ENCODE measurements around the gene EFNA4.

EFNA4 gene

DNA sequence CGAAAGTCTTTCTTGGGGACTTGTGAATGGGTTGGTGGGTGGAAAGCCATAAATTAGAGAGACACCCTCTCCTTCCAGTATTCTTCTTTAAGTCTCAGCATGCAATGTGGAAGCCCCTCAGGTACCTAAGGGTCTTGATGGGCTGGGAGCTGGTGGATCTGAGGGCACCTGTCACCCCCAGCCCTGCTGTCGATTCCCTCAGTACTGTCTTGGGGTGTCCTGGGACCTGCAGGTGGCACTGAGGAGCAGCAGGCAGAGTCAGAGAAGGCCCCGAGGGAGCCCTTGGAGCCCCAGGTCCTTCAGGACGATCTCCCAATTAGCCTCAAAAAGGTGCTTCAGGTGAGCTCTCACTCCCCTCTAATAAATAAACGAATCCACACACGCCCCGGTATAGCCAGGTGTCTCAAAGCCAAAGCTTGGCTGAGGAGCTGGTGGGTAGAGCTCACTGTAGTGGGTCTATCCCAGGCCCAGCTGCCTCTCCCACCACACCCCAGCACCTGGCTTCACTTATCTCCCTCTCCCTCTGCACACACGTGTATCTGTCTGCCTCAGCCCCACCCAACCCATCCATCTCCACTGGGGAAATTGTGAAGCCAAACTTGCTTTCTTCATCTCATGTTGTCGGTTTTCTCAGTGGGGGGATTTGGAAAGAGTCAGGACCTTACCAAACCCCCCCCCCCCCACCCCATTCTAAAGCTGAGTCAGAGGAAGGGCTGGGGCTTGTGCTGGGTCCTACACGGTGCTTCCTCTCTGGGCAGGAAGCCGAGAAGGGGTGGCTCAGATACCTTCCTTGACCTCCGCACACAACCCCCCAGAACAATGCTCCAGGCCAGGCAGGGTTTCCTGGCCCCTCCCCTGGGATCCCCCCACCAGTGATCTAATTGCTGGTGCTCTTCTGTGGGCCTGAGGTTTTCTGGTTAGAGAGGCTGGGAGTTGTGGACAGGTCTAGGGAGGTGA lies 10.8 kb upstream of the EFNA4 start:
- DNase-seq: peak; percentile 47

DNA sequence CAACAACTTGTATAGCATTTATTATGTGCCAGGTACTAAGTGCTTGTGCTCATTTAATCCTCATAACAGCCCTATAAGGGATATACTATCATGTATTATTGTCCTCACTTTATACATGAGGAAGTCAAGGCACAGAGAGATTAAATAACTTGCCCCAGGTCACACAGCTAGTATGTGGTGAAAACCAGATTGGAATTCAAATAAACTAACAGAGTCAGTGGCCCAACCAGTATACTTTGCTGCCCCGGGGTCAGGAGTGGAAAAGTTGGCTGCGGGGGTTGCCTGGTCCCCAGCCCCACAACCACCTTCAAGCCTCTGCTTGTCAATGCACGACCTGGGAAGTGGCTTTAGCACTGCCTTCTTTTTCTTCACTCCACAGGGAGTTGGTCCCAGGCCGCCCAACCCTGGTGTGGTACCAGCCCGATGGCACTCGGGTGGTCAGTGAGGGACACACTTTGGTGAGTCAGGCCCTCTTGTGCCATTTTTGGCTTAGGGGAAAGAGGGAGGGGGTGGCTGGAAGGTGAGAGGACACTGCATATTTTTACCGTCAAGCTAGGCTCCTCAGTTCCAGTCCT lies 9.9 kb upstream of the EFNA4 start:
- DNase-seq: no peak

DNA sequence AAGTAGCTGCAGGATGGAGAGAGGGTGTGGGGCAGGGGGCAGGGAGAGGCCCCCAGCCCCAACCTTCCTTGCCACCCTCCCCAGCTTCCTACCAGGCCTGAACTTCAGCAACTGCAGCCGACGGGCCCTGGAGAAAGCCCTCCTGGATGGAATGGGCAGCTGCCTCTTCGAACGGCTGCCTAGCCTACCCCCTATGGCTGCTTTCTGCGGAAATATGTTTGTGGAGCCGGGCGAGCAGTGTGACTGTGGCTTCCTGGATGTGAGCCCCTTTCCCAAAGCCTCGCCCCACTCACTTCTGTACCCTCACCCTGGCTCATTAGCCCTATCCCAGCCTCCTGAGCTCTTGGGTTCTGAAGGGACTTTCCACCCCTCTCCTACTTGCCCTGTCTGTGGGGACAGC lies 6.4 kb upstream of the EFNA4 start:
- DNase-seq: no peak

DNA sequence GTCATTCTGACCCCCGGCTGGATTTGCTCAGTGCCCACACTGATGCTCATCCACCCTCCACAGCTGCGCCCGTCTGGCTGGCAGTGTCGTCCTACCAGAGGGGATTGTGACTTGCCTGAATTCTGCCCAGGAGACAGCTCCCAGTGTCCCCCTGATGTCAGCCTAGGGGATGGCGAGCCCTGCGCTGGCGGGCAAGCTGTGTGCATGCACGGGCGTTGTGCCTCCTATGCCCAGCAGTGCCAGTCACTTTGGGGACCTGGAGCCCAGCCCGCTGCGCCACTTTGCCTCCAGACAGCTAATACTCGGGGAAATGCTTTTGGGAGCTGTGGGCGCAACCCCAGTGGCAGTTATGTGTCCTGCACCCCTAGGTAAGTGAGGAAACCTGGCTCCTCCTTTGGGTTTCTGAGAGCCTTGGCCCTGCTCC lies 5.7 kb upstream of the EFNA4 start:
- no peak for DNase-seq

DNA sequence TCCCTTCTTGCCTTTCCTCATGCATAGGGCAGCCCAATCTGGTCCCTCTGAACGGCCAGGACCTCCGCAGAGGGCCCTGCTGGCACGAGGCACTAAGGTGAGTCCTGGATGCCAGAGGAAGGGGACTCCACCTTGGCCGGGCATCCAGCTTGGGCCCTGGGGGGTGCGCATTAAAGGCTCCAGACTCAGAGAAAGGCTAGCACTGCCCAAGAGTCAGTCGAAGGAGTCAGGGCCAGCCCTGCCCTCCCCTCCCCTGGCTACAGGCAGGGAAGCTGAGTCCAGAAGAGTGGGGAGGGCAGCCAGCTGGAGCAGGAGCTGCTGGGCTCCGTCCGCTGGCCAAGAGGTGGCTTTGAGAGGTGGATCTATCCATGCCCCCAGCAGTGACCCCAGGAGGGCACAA lies 2.8 kb upstream of the EFNA4 start:
- DNase-seq: no peak

DNA sequence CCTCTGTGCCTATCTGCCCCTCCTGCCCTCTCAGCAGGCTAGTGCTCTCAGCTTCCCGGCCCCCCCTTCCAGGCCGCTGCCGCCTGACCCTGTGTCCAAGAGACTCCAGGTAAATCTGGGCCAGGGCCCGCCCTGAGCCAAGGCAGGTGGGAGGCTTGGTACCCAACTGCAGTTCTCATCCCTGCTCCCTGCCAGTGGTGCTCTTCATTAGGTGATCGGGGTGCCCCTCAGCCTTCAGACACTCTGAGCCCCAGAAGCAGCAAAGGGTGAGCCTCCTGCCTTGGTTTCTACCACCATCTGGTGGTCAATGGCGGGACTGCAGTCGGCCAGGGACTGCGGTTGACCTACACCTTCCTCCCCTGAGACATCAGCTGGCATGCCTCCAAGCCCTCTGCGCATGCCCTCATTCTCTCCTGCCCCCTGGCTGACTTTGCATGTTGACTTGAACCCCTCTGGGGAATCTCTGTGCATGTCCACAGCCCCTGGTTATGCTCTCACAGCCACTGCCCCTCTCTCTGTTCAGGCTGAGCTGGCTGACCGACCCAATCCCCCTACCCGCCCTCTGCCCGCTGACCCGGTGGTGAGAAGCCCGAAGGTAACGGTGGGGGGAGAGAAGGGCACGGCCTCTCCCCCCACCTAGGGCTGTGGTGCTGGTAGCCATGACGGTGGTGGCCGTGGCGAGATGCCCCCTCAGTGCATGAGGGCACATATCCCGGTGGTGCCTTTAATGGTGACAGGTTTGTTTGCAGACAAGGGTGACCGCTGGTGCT lies 2.0 kb upstream of the EFNA4 start:
- peak; percentile 94 for DNase-seq

DNA sequence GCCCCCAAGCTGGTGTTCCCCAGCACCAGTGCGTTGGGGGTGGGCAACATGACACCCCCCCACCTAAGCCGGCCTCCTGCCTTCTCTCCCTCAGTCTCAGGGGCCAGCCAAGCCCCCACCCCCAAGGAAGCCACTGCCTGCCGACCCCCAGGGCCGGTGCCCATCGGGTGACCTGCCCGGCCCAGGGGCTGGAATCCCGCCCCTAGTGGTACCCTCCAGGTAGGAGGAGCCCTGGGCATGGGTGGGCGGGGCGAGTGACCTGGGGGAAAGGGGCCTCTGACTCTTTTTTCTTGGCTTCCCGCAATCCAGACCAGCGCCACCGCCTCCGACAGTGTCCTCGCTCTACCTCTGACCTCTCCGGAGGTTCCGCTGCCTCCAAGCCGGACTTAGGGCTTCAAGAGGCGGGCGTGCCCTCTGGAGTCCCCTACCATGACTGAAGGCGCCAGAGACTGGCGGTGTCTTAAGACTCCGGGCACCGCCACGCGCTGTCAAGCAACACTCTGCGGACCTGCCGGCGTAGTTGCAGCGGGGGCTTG lies 1.3 kb upstream of the EFNA4 start:
- peak; percentile 39 for DNase-seq

DNA sequence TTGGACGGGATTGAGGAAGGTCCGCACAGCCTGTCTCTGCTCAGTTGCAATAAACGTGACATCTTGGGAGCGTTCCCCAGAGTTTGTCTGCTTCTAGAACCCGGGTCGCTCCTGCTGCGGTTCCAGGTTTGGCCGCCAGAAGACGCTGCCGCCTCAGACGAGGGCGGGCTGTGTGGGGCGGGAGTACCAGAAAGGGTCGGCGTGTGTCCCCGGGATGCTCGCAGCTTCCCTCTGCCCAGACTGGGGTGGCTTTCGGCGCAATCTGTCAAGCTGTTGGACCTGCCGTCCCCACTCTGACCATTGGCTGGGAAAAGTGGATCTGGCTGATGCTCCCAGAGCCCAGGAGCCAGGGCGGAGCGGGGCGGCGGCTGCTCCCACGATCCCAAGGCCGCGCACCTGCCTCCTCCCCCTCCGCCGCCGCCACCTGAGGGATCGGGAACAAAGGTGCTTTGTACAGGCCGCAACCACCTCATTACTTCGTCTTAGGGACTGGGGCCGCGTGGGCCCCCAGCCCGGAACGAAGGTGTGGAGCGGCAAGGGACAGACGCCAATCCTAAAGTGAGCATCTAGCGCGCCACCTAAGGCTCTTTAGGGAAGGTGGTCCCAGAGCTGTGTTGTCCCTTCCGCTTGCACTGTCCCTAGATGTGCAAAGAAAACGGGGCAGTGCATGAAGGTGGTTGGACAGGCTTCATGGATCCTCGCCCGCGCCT lies 683 bp upstream of the EFNA4 start:
- peak; percentile 73 for DNase-seq

DNA sequence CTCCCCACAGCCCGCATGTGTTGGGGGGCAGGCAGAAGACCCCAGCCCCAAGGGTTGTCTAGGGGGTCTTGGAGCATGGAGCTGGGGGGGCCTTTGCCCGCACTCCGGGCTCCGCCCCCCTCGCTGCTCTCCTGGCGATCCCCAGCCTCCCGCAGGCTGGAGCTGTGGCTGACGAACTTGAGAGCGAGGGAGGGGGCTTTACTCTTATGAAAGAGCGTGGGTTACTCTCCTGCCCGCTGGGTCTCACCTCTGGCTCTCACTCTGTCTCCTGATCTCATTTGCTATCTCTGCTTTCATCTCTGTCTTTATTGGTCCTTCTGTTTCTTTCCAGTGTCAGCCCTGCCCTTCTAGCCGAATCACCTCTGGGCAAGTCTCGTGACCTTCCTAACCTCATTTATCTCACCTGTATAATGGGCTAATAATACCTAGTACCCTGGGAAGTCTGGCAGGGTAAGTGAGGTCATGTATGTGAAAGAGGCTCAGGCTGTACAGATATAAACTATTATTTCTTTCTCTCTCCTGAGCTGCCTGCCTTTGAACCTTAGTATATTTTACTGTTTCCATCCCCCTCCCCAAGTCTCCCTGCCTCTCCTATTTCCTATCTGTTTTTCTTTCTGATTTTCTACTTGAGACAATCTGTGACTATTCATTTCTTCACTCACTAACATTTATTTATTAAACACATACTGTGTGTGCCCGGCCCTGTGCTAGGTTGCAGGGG lies 731 bp downstream of the EFNA4 start:
- peak; percentile 27 for DNase-seq

DNA sequence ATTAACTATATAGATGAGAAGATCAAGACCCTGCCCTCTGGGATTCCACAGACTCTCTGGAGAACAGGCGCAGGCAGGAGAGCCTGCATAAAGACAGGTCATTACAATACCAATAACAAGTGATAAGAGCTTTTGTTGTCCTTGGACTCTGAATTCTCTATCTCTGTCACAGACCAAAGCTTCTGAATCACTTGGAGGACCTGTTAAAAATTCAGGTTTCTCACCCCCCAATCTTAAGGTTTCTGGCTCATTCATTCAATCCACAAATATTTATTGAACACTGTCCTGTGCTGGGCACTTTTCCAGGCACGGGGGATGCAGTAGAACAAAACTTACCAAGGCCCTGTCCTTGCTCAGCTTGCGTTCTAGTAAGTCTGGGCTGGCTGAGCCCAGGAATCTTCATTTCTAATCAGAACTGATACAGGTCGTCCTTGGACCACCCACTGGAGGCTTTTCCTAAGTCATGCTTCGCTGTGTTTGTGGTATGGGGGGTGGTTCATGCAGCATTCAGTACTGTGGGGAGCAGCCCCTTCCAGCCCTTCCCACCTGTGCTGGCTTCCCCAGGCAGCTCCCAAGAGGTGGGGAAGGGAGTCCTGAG lies 1.4 kb downstream of the EFNA4 start:
- no peak for DNase-seq

DNA sequence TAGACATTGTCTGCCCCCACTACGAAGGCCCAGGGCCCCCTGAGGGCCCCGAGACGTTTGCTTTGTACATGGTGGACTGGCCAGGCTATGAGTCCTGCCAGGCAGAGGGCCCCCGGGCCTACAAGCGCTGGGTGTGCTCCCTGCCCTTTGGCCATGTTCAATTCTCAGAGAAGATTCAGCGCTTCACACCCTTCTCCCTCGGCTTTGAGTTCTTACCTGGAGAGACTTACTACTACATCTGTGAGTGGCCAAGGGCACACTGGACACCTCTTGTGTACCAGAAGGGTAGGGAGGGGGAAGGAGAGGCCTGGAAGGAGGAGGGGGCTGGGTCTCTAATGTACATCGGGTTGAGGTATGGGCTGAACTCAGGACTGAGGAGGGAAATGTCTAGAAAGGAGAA lies 3.2 kb downstream of the EFNA4 start:
- no peak for DNase-seq

DNA sequence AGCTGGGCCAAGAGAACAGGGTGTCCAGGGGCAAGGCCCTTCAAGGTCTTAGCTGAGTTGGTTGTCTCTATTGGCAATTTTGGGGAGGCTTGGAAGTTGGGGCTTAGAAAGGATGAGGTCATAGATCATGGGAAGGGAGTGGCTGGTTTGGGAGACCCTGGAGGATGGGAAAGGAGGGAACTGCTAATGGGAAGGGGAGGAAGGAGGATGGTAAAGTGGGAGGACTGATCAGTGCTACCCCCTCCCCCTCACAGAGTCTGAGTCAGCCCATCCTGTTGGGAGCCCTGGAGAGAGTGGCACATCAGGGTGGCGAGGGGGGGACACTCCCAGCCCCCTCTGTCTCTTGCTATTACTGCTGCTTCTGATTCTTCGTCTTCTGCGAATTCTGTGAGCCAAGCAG lies 5.1 kb downstream of the EFNA4 start:
- no peak for DNase-seq

DNA sequence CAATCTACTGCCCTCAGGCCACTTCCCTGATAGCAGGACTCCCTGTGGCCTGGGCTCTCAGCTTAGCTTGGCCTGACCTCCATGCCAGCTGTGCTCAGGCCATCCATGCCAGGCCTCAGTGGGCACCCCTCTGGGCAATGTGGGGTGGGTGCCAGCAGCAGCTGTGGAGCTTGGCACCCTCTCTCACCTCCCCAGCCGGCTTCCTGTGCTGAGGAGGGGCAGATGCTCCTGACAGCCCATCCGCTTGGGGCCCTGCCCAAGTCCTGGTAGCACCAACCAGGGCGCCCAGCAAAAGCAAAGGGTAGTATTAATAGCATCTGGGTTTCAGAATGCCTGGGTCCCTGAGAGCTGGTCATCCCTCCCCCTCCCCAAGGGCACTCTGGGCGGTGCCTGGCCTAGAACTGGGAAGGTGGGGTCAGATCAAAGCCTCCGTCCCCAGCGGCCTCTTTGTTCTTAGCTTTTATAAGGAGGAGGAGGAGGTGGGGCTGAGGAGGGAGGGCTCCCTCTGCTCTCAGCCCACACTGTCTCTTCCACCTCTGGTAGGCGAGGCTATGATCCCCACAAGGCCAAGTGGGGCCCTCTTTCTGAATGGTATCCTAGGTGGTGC lies 6.1 kb downstream of the EFNA4 start:
- peak; percentile 54 for DNase-seq

DNA sequence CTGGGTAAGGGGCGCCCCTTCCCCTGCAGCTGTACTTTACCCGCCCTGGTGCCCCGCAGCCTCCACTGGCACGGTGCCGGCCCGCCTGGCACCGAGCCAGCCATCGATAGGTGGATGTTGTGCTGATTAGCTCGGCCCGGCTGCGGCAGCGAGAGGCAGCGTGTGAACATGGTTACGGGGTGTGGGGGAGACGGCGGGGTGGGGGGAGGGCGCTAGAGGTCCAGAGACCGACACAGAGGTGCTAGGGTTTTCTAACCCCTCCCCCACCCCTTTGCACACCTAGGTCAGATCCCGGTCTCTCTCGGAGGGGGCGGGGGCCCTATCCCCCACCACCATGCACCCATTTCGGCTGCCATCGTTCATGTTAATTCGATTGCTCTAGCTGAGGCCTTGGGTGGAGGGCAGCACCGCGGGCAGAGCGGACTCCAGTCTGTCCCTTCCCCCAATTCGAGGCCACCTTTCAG lies 6.7 kb downstream of the EFNA4 start:
- DNase-seq: no peak

DNA sequence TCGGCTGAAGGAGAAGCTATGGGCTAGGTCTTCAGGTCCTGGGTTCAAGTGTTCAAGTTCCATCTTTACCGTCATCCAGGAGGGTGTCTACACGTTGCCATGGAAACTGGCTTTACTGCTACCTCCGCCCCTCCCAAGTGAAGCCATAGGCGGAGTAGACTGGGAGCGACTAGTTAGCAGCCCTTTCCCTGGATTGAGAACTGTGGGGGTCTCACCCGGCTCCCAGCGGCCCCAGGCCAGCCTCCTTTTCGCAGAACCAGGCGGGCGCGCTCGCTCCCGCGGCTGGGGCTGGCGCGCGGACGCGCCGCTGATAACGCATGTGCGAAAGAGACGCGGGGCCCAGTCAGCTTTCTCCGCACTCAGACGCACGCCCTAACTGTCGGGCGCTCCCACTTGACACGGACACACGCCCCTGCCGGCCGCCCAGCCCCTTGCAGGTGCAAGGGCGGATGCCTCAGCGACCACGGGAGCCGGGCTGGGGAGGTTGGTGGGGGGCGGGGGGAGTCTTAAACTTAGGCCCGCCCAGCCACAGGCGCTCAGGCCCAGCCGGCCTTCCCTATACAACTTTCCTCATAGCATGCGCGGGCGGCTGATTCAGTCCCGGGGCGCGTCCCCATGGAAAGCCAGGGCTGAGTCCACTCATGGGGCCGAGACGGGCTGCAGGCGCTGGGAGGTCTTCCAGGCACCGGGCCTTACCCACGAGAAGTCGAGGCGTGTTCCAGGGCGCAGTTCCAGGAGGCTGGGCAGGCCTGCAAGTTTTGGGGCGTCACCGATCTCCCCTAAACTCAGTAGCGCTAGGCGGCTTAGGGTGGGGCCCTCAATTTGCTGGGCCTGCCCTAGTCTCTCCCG lies 7.4 kb downstream of the EFNA4 start:
- DNase-seq: peak; percentile 81

DNA sequence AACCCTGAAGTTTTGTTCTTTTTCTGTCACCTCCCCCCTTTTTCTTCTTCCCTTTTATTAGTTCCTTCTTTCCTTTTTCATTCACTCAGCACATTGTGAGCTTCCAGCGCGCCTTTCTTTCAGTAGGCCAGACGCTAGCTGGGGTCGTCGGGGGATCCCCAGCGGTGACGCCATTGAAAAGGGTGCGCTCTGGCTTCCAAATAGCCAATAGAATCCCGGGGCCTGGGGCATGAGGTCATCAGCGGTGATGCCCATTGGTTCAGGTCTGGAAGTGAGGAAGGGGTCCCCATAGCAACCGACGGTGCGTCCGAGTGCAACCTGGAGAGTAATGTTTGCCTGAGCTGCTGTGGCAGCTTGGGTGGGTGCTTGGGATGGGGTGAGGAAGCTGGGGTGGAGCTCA lies 8.2 kb downstream of the EFNA4 start:
- DNase-seq: no peak

DNA sequence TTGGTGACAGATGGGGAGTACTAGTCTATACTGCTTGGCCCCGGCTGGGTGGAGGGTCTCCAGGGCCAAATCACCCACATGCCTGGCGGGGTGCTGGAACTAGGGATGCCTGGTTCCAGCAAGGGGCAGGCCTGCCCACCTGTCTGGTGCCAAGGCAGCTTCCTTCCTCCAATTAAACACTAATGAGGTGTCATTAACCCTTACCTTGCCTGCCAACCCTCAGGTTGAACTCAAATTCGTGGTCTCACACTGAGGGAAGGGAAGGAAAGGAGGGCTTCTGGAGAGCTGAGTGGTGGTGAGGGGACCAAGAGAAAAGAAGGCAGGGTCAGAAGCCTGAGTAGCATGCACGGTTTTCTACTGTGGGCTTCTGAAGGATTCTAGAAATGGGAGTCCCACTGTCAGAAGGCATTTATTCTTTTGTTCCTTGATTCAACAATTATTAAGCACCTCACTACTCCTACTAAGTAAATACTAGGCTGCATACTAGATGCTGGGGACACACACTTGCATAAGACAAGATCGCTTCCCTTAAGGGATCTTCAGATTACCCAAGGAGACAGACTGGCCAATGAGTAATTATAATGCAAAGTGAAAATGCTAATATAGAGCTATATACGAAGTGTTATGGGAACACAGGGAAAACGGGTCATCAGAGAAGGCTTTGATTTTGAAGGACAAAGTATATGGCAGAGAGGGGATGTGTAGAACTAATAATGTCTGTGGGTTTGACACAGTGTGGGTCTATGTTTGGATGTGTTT lies 9.2 kb downstream of the EFNA4 start:
- no peak for DNase-seq

DNA sequence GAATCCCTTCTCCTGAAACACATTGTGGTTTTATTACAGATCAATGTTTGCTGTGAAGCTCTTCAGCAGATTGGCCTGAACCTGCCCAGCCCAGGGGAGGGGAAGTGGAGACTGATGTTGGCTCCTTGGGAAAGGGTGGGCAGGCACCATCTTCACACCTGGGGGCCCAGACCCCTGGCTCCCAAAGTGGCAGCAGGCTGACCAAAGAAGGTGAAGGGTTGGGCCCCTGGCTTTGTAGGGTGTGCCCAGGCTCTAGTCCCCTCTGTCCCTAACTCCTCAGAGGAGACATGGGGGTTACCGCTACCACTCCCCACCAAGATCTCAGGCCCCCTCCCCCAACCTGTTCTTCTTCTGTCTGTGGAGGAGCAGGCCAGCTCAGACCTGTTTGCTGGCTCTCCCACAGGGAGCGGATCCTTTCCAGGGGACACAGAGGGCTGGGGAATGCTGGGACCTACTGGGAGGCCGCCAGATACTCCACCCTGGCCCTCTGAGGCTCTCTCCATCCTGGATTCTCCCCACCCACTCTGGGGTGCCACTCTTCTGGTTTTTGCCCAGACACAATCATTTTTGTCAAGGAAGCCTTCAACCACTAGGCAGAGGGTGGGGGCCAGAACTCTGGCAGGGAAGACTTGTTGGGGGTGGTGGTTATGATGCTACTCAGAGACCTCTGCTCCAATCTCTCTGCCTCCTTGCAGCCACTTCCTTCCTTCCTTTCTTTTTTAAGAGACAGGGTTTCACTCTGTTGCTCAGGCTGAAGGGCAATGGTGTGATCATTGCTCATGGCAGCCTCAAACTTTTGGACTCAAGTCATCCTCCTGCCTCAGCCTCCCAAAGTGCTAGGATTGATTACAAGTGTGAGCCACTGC lies 10.1 kb downstream of the EFNA4 start:
- no peak for DNase-seq

Measured in NCI-H1105 (cell line).